Astrocyte of the spinal cord (primary cell): Measurements from ENCODE around the gene FLT1.

Experiments used
- DNase-seq: peaks from one replicate; pipeline ENCODE4 v3.0.0; 2011; ENCODE audit warnings: low read depth, low spot score
- H3K4me3 ChIP-seq: 2 replicates; pipeline ENCODE4 v1.5.1; 2011; ENCODE audit warnings: low read depth, mild to moderate bottlenecking, low read length, moderate library complexity
- in situ Hi-C: cut with HindIII; loops from 2 replicates; pipeline ENCODE4 v1.10.0; 2017; ENCODE audit warnings: low sequenced_read_pairs
- TF ChIP-seq, protein P1 (sequence below): IDR thresholded peaks from 2 replicates; pipeline ENCODE4 v1.5.1; 2012; ENCODE audit warnings: low read depth, mild to moderate bottlenecking, low read length, inconsistent platforms

The FLT1 gene

DNA sequence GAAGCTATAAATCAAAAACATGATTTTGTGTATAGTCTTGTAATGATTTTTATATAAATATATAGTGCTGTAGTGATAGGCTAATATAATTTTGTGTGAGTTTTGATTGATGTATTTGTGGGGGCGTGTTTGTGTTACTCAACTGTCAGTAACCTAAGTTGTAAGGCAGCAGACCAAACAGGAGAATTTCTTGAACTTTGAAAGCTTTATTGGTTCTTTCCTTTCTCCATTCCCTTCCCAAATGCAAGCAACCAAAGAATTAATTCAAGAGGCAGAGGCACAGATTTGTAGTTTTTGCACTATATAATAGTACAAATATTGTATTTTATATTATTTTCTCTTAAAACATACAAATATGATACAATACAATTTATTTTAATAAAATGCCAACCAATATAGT, 109.6 kb downstream of the FLT1 start:
- H3K4me3 ChIP-seq, result no peak overlapping the region
- no peak for DNase-seq
- in situ Hi-C loops, result no loop called here
- TF ChIP-seq, protein P1, sequence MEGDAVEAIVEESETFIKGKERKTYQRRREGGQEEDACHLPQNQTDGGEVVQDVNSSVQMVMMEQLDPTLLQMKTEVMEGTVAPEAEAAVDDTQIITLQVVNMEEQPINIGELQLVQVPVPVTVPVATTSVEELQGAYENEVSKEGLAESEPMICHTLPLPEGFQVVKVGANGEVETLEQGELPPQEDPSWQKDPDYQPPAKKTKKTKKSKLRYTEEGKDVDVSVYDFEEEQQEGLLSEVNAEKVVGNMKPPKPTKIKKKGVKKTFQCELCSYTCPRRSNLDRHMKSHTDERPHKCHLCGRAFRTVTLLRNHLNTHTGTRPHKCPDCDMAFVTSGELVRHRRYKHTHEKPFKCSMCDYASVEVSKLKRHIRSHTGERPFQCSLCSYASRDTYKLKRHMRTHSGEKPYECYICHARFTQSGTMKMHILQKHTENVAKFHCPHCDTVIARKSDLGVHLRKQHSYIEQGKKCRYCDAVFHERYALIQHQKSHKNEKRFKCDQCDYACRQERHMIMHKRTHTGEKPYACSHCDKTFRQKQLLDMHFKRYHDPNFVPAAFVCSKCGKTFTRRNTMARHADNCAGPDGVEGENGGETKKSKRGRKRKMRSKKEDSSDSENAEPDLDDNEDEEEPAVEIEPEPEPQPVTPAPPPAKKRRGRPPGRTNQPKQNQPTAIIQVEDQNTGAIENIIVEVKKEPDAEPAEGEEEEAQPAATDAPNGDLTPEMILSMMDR, result no peak

DNA sequence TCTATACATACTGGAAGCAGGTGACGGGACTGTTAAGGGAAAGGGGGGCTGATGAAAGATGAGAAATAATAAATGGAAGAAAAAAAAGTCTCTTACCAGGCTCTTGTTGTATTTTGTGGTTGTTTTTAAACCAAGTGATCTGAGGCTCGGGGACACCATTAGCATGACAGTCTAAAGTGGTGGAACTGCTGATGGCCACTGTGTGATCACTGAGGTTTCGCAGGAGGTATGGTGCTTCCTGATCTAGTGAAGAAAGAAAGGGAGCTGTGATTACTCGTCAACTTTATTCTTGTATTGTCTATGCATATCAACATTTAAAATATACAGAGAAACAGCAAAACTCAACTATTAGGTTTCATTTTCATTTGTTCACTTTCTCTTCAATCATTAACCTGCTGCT, 110.1 kb downstream of the FLT1 start:
- DNase-seq, result no peak
- in situ Hi-C loops, result no loop called here
- TF ChIP-seq, protein P1, result no peak
- H3K4me3 ChIP-seq, result no peak overlapping the region

DNA sequence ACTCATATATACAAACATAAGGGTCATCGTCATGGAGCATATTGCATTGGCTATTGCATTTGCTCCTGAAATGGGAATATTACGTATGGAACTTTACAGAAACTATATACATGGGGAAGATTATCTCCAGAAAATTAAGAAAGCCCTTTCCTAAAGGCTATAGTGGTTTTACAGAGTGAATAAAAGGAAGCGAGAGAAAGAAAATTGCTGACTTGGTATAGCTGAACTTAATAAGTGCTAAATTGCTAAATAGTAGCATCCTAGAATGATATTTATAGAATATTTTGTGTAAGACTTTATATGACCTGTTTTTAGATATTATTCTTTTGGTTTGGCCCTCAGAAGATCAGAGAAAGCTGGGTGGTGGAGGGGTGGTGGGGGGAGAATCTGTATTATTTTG, 114.6 kb downstream of the FLT1 start:
- H3K4me3 ChIP-seq, result no peak overlapping the region
- DNase-seq, result no peak
- in situ Hi-C loops, result no loop called here
- TF ChIP-seq, protein P1, result no peak

GRCh38 chr13:28379371-28380083, 115.4 kb downstream of the FLT1 start:
- in situ Hi-C loops, result no loop called here
- DNase-seq, result no peak
- H3K4me3 ChIP-seq, result no peak overlapping the region
- TF ChIP-seq, protein P1, result no peak

DNA sequence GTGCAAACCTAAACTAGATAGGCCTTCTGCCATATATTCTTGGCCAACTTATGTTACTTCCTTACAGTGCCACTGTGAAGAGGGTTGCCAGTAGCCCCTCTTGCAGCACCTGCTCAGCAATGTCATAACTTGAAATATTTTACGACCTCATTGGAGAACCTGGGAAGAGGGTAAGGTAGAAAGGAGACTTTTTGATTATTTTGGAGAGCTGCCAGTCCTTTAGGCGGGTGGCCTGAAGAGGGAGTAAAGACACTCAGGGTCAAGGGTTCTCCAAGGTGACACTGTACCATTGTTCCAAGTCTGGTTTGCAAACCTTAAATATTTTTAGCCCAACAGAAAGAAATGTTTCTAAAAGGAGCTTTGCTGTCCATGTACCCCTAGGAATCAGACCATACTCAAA, 118.3 kb downstream of the FLT1 start:
- H3K4me3 ChIP-seq, result no peak overlapping the region
- no peak for DNase-seq
- in situ Hi-C loops, result no loop called here
- TF ChIP-seq, protein P1, result no peak

- in situ Hi-C loops, result no loop called here
- TF ChIP-seq, protein P1, result no peak
- no peak for DNase-seq
- H3K4me3 ChIP-seq, result no peak overlapping the region
Observed at GRCh38 chr13:28375250-28375930, 119.5 kb downstream of the FLT1 start.
